ENCODE results near the gene SFRP2.

Gene SFRP2, protein sequence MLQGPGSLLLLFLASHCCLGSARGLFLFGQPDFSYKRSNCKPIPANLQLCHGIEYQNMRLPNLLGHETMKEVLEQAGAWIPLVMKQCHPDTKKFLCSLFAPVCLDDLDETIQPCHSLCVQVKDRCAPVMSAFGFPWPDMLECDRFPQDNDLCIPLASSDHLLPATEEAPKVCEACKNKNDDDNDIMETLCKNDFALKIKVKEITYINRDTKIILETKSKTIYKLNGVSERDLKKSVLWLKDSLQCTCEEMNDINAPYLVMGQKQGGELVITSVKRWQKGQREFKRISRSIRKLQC

GRCh38 chr4:153788413-153789276 lies at the start of gene SFRP2:
SFRP2 (minus strand) TSS chr4:153789083; CDS start chr4:153788835, 248 bp downstream.
- DNase-seq, result no peak

GRCh38 chr4:153838564-153838963 lies 49.7 kb upstream of the SFRP2 start:
- no peak for DNase-seq

GRCh38 chr4:153834901-153835300 lies 46.0 kb upstream of the SFRP2 start:
- DNase-seq, result no peak

DNA sequence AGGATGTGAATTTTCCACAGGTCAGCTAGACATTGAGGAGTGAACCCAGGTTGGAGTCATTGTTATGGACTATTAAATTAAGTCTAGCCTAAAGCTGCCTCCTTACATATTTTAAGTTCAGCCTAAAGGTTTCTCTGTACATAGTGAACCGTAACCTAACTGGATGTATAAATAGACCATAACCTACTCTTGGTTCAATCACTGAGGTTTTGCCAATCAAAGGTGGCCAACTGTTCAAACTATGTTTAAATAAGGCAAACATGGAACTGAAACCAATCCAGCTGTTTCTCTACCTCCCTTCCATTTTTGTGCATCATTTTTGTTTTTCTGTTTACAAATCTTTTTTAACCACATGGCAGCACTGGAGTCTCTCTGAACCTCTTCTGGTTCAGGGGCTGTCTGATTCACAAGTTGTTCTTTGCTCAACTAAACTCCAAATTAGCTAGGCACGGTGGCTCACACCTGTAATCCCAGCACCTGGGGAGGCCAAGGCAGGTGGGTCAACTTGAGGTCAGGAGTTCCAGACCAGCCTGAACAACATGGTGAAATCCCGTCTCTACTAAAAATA lies 43.9 kb upstream of the SFRP2 start:
- DNase-seq, result no peak

DNA sequence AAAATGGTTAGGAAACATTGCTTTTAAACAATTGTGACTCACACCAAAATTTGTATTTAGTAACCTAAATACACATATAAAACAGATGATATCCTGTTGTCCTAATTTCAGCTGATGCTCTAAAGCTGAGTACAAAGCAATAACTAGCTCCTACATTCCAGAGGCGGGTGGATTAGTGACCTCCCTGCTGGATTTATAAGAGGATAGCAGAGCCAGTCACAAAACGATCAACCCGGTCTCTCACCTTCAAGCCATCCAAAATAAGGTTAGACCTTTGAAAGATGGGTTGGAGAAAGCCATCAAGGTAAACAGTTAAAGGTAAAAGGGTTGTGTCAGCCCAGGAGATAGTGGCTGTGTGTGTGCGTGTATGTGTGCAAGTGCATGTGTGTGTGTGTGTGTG lies 43.2 kb upstream of the SFRP2 start:
- DNase-seq, result no peak

GRCh38 chr4:153831245-153831644 lies 42.4 kb upstream of the SFRP2 start:
- DNase-seq, result no peak

- no peak for DNase-seq
These were observed 36.8 kb upstream of the SFRP2 start for GRCh38 chr4:153825691-153826090.

DNA sequence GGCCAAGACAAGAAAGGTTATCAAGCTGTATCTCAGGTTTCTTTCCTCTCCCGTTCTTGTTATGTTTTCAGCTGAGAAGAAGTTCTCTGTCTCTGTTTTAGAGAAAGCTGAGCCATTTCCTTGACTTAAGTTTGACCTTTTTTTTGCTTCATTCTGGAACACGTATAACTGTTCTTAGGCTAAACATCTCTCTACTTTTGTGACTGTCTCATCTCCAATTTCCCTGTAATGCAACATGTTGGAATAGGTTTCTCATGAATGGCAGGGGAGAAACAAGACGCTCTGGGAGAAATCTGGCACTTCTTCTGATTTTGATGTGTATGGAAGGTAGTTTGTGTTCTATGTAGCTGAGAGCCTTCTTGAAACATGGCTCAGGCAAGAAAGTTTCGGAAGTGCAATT lies 36.2 kb upstream of the SFRP2 start:
- DNase-seq, result no peak

DNA sequence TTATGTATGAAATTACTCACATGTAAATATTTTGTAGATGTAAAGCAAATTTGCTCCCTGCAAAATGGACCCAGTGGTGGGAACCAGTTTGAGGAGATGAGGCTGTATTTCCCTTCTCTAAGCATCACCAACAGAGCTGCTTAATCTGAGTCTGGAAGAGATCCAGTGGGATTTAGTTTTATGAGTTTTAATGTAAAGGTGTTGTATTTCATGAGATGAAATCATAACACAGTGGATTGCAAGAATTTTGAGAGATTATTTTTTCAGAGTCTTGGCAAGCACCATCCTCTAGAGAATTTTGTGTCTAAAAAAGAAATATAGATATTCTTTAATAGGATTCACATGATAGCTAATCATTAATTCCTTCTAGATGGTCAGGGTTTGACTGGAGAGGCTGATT lies 35.6 kb upstream of the SFRP2 start:
- DNase-seq, result no peak

DNA sequence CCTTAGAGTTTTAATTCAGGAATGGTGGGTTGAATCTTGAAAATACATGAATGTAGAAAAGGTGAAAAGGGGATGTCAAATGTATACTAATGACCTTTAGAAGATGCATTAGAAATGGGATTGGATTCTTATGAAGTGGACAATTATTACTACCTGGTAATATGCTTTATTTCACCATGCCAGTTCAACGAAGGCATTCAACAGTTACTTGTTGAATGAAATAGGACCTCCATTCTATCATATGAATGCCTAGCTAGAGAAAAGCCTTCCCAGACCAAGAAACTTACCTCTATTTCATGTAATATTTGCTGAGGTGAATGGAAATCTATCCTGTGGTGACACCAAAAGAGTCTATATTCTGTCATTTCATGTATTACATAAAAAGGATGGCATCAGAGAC lies 34.6 kb upstream of the SFRP2 start:
- DNase-seq, result no peak

- no peak for DNase-seq
These were observed 33.4 kb upstream of the SFRP2 start for GRCh38 chr4:153822316-153822715.

DNA sequence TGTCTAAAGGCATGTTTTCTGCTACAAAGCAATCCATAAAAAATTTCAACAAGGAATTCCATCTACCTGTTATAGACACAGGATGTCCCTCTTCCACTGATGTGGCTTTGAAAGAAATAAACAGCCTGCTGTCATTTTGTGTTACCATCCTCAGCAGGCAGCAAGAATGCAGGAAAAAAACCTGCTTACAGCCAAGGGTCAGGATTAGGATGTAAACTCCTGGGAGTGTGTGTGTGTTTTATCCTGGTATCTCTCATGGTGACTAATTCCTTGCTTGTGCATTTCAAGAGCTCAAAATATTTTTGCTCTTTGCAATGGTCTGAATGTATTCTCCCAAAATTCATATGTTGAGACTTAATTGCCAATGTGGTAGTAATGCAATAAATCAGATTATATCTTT lies 28.6 kb upstream of the SFRP2 start:
- DNase-seq, result no peak

GRCh38 chr4:153816542-153816941 lies 27.7 kb upstream of the SFRP2 start:
- no peak for DNase-seq

DNA sequence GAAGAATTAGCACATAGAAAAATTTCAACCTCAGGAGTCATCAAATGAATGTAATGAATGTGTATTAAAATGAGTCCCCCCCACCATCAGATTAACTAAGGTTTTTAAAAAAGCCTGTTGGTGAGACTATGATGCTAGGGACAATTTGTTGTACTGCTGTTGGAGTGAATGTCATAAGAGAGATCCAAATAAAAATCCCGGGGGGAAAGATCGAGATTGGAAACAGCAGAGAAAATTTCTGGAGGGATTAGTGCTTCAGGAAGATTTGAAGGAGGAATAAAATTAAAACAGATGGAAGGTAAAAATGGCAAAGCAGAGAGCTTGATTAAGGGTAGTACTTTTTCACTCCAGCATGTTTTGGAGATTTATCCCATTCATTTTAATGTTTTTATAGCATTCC lies 25.9 kb upstream of the SFRP2 start:
- DNase-seq, result no peak

- DNase-seq, result no peak
These were observed 21.3 kb upstream of the SFRP2 start for GRCh38 chr4:153809916-153810810.

- DNase-seq, result no peak
These were observed 20.4 kb upstream of the SFRP2 start for GRCh38 chr4:153809307-153809706.

GRCh38 chr4:153808175-153808574 lies 19.3 kb upstream of the SFRP2 start:
- DNase-seq, result no peak

GRCh38 chr4:153806073-153806472 lies 17.2 kb upstream of the SFRP2 start:
- DNase-seq, result no peak

DNA sequence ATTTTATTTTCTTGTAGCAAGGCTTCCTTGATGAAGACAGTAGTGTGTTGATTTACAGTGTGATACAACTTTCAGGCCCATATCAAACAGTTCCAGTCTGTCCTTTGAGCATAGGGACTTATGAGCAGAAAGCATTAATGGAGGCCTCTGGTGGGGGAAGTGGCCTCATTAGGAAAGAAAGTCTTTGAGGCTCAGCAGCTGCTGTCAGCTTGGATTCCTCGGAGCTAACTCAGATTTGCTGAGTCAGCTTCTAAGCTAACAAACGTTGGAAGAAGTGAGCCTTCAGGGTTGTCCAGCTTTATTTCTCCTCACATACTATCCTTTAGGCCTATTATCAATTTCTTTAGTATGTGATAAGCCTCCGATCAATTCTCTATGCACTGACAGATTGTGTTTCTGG lies 15.8 kb upstream of the SFRP2 start:
- no peak for DNase-seq

DNA sequence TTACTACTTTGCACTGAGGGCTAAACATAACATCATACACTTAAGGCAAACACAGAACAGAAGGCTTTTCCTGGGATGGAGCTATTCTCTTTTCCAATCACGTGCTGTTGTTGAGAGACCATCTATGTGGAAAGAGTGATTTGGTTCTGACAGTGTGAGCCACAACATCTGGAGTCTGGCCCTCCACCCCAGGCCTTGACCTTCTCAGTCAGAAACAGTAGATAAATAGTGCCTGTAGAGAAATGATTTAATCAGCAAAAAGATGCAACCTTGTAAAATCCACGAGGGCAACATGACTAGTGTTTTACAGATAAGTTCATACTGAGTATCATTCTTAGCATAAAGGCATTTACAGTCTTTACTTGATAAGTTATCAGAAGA lies 10.8 kb upstream of the SFRP2 start:
- no peak for DNase-seq

DNA sequence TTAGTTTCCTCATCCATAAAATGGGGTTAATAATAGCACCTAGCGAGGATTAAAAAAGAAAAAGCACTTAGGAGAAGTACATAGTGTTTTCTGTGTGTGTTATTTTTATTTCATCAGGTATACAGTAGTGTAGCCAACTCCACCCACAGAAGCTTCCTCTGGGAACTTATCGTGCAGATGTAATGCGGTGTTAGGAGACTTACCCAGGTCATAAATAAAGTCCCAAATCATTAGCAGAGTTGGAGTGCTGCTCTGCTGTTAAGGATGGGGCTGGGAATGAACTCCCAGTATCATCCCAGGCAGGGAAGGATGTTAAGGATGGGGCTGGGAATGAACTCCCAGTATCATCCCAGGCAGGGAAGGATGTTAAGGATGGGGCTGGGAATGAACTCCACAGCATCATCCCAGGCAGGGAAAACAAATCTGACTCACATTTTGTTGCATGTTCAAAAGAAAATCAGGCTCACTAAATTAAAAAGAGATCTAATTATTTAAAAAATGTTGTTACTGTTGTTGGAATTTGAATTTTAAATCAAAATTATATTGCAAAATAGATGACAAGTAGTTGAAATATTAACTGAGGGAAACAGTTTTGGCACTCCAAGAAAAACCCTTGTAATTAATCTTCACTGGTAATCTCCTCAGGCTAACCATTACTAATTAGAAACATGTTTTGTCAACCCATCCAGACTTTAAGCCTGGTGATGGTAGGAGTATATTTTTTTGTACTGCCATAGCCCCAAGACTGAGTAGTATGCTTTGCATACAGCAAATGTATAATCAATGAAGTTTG lies 10.2 kb upstream of the SFRP2 start:
- no peak for DNase-seq

- DNase-seq, result no peak
These were observed 9.5 kb upstream of the SFRP2 start for GRCh38 chr4:153798420-153798819.
